Activated effector memory CD4-positive, alpha-beta T cell treated with anti-CD3 and anti-CD28 coated beads, Interleukin-2, amount 50 U/mL, for 16 hours (primary cell): ENCODE data around the gene AREL1.
"Not testable (repeated sequence)": the region's sequence is repeated elsewhere in the genome, so short reads cannot be mapped to it uniquely, and the experiment has no call there.

Experiments
- DNase-seq: peaks from one replicate; pipeline ENCODE4 v3.0.0-alpha.2; 2020

The AREL1 gene

DNA sequence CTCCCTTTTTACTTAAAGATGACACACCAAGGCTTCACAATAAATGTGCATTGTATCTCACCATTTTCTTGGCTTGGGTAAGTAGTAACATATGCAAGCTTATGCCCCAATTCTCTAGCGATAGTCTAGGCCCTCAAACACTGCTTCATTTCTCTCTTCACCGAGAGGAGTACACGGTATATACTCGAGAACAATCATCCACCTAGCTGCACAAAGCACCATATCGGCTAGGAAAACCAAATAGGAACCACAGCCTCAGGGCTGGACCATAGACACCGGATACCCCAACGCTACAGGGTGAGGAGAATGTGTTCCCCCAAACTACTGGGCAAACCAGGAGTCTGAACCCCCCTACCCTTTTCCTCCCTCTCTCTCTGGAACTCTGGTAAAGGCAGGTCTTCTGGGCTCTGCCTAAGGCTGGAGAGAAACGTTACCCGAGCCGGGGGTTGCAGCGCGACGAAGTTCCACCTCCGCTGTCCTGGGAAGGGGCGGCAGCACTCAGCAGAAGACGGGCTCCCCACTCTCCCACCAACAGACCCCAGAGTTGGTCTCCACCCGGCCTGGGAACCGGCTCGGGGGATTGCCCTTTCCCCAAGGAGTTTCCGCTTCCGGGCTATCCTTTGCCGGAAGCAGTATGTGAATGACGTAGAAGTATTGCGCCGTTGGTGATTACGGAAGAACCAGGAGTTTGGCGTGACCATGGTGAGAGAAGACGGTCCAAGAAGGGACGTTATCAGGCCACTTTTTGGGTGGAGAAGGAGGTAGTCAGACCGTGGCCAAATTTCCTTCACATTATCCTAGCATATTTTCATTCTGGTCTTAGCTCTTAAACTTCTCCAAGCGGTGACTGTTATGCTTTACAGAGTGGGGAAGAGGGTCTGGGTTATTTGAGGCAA lies at the start of gene AREL1, which contains the start of gene FCF1:
Gene AREL1, minus strand, starts transcription at position 582 of the 896 bp plus-strand sequence. CDS start 27,465 bp downstream, outside the sequence.
Gene FCF1, plus strand, starts transcription at position 646 of the 896 bp plus-strand sequence. Its CDS starts 54 bp downstream, at position 700.
- peak; percentile 93 for DNase-seq

GRCh38 chr14:74758505-74758904 lies 45.6 kb upstream of the AREL1 start:
- not testable (repeated sequence) for DNase-seq

- no peak for DNase-seq
Observed at GRCh38 chr14:74756326-74756725, 43.4 kb upstream of the AREL1 start.

DNA sequence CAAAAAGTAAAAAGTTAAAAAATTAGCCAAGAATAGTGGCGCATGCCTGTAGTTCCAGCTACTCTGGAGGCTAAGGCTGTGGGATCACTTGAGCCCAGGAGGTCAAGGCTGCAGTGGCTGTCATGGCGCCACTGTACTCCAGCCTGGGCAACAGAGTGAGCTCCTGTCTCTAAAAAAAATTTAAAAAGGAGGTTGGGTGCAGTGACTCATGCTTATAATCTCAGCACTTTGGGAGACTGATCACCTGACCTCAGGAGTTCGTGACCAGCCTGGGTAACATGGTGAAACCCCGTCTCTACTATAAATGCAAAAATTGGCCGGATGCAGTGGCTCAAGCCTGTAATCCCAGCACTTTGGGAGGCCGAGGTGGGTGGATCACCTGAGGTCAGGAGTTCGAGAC lies 42.0 kb upstream of the AREL1 start:
- DNase-seq = no peak

DNA sequence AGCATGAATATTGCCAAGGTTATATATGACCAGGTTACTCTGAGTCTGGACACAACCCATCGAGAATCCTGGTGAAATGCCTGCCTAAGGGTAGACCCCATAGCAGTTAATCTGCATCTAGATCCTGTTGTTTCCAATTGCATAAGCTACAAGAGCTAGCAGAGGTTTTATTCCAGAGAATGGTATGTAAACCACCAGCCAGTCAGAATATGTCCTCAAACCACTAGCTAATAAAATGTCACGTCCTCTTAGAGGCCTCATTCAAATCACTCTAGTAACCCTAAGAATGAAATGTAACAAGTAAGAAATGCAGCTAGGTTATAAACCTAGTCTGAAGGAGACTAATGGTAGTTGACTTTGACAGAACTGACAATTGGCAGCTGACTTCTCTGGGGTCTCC lies 41.3 kb upstream of the AREL1 start:
- DNase-seq = no peak

- DNase-seq = no peak
Observed at GRCh38 chr14:74747237-74747636, 34.4 kb upstream of the AREL1 start.

- no peak for DNase-seq
Observed at GRCh38 chr14:74739293-74740030, 26.6 kb upstream of the AREL1 start.

GRCh38 chr14:74737753-74738325 lies 25.0 kb upstream of the AREL1 start:
- no peak for DNase-seq

DNA sequence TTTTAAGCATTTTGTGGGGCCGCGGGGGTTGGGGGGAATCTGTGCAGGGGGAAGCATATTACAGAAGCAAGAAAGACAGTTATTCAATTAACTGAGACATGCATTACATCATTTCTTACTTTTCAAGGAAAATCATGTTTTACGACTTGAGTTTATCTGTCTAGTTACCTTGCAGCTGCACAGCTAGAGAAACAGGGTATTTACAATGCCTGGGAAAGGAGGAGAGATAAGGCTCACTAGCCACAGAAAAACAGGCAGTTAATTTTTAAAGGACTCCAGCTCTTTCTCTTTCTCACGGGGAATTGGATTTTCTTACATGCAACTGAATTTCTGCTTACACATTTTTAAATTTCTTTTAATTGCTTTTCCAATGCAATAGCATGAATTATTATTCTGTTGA lies 22.2 kb upstream of the AREL1 start:
- DNase-seq = no peak

DNA sequence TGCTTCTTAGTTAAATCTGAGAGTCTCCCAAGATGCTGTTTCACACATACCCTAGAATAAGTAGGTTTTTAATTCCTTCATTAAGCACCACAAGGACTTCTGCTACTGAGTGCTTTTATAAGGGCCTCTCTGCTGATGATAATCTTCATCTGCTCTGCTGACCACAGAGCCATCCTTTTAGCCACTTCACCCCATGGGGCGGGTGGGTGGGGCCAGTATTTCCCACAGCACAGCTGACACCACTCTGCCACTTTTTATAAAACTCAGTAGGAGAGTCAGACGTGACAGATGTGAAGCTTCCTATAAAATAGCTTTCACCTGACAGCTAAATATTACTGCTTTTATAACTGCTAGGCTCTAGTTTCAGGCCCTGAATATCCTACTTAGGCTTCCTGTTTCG lies 20.3 kb upstream of the AREL1 start:
- no peak for DNase-seq

DNA sequence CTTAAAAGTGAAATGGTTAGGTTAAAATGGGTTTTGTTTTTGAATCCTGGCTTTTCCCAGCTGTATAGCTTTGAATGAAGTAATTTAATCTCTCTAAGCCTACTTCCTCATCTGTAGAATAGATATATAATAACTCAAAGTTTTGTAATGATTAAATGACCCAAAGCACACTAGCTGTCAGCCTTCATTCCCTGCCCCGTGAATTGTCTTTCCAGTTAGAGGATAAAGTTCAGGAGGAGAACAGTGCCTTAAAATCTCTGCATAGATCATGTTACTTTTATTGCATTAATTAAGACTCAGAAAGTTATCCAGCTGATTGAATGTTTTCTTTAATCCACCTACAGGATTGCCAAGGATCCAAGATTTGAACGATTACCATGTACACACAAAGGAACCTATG lies 19.5 kb upstream of the AREL1 start:
- DNase-seq = no peak

DNA sequence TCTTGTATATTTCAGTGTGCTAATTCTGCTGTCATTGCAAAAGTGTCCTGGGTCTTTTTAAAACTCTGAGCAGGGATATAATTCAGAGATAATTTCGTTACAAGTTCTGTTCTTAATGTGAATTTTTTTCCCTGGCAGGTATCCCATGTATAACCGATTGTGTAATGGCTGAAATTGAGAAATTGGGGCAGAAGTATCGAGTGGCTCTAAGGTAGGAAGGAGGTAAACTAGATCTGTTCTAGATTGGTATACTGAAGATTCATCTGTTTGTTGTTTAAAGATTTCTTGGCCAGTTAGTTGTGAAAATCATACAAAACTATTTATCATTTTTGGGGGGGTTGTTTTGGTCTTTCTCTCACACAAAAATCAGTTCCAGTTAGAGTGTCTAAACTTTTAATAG lies 10.3 kb upstream of the AREL1 start:
- no peak for DNase-seq

GRCh38 chr14:74720526-74720925 lies 7.6 kb upstream of the AREL1 start:
- DNase-seq = no peak

DNA sequence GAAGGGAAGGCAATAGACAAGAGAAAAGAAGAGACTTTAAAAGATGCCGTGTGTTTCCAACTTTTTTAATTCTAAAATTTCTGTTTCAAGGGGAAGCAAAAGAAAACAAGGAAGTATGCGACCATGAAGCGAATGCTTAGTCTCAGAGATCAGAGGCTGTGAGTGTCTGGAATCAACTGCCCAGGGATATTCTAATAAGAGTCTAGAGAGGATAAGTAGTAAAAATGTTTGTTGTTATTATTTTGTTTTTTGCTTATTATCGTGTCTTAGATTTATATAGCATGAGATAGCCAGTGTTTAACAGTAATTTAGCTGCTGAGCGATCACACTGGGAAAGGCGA lies 485 bp upstream of the AREL1 start:
- no peak for DNase-seq

GRCh38 chr14:74711651-74712050 lies 1.2 kb downstream of the AREL1 start:
- no peak for DNase-seq

GRCh38 chr14:74710480-74710879 lies 2.4 kb downstream of the AREL1 start:
- no peak for DNase-seq

DNA sequence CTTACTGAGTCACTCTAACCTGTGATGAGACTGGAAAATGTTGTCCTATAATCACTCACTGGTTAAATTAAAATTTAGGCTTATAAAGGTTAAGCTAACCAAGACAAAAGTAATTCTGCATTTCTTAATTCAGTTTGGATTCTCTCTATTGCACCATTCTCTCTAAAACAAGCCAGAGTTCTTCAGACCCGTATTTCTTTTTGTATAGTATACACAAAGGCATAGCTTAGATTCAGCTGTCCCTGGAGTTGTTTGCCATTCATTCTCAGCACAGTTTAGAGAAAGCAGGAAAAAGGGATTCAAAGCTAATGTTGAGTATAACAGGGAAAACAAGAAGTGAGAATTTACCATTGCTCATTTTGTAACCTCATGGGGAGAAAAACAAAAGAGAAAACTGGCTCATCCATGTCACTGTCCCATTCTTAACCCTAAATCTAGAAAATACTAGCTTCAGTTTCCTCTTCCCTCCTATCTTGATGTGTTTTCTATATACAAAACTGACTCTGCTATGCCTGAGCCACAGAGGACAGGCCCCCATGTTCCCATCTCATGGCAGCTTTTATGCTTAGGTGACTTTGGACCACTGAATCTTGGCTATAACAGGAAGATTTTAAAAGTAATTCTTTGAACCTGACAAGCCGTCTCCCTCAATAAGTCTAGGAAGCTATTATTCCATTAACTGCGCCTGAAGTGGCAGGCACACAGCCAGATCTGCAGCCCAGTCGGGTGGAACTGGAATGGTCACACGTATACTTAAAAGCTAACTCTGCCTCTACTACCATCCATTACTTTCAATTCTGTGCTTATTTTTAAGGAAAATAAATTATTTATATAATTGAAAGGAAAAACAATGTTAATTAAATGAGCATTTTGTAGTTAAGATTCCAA lies 7.0 kb downstream of the AREL1 start:
- no peak for DNase-seq

- no peak for DNase-seq
Observed at GRCh38 chr14:74704656-74705055, 8.2 kb downstream of the AREL1 start.

- DNase-seq = no peak
Observed at GRCh38 chr14:74703043-74703442, 9.8 kb downstream of the AREL1 start.

DNA sequence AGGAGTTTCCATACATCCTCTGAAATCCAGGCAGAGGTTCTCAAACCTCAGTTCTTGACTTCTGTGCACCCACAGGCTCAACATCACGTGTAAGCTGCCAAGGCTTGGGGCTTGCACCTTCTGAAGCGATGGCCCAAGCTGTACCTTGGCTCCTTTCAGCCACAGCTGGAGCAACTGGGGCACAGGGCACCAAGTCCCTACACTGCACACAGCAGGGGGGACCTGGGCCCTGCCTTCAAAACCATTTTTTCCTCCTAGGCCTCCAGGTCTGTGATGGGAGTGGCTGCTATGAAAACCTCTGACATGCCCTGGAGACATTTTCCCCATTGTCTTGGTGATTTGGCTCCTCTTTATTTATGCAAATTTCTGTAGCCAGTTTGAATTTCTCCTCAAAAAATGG lies 10.6 kb downstream of the AREL1 start:
- DNase-seq = no peak

DNA sequence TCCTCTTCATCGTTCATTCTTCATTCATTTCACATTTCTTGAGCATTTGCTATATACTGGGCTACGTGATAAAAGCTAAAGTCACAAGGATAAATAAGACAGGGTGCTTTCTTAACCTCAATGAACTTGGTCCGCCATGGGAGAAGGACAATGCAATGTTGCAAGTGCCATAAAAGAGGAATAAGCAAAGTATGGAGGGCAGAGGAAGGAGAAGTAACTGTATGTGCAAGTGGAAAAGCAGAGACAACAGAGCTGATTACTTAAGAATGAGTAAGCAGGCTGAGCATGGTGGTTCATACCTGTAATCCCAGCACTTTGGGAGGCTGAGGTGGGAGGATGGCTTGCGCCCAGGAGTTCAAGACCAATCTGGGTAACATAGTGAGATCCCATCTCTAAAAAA lies 14.4 kb downstream of the AREL1 start:
- DNase-seq = no peak

GRCh38 chr14:74697976-74698375 lies 14.9 kb downstream of the AREL1 start:
- DNase-seq = no peak

GRCh38 chr14:74697543-74697942 lies 15.3 kb downstream of the AREL1 start:
- no peak for DNase-seq
